Activated naive CD8-positive, alpha-beta T cell treated with anti-CD3 and anti-CD28 coated beads for 36 hours (primary cell): ENCODE results near the gene CYP46A1. TPM values are rescaled to one million over a fixed set of nuclear protein-coding genes. Genes with fewer than 3 reads are reported as not detected.

Experiments
- DNase-seq: peaks from one replicate; pipeline ENCODE4 v3.0.0; 2021
- H3K27ac Mint-ChIP-seq: one replicate; pipeline ENCODE4 v1.8.0; 2022; ENCODE audit warnings: mild to moderate bottlenecking, moderate library complexity, mixed read lengths
- H3K27me3 Mint-ChIP-seq: one replicate; pipeline ENCODE4 v1.8.0; 2022; ENCODE audit warnings: mild to moderate bottlenecking, mixed read lengths
- H3K36me3 Mint-ChIP-seq: one replicate; pipeline ENCODE4 v1.8.0; 2021; ENCODE audit warnings: mild to moderate bottlenecking, mixed read lengths
- H3K4me1 Mint-ChIP-seq: one replicate; pipeline ENCODE4 v1.8.0; 2021; ENCODE audit warnings: mixed read lengths
- H3K4me3 Mint-ChIP-seq: one replicate; pipeline ENCODE4 v1.8.0; 2022; ENCODE audit warnings: mild to moderate bottlenecking, moderate library complexity, mixed read lengths
- H3K9me3 Mint-ChIP-seq: one replicate; pipeline ENCODE4 v1.8.0; 2022; ENCODE audit warnings: mixed read lengths
- total RNA-seq, 2 experiments: library from RNA; stranded (reverse); gene quantifications; one replicate each; pipeline ENCODE4 v1.2.3, GENCODE V29; 2021

The CYP46A1 gene
- total RNA-seq, 2 experiments from 2014 or later = 0.16 to 0.18 TPM

- no peaks in the 10 kb centered on the region for H3K9me3 Mint-ChIP-seq
- no peaks in the 10 kb centered on the region for H3K36me3 Mint-ChIP-seq
- peak; percentile 21 for DNase-seq
- peaks cover 1% of the 10 kb centered on the region for H3K4me1 Mint-ChIP-seq
- peaks cover 40% of the 10 kb centered on the region for H3K27me3 Mint-ChIP-seq
- no peak overlapping the region for H3K27ac Mint-ChIP-seq
- no peak overlapping the region for H3K4me3 Mint-ChIP-seq
These were observed 3.4 kb downstream of the CYP46A1 start for GRCh38 chr14:99687284-99688209.

DNA sequence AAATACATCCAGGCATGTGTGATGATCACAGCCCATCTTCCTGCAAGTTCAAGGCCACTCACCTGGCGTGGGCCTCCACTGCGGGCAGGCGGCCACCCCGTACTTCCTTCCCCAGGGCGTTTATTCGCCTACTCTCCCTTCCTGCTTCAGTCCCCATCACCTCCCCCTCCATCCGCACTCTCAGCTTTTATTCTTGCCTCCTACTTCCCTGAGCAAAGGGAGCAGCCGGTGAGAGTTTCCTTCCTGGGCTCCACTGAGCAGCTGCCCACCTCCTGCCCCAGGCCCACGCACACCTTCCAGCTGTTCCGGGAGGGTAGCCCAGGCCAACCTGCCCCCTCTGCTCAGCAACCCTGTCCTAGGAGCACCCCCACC lies 4.1 kb downstream of the CYP46A1 start:
- DNase-seq = no peak
- Mint-ChIP-seq H3K36me3 (no peaks in the 10 kb centered on the region), H3K4me3 (no peak overlapping the region), H3K9me3 (no peaks in the 10 kb centered on the region), H3K4me1 (no peaks in the 10 kb centered on the region), H3K27me3 (peaks cover 40% of the 10 kb centered on the region), H3K27ac (no peak overlapping the region)

DNA sequence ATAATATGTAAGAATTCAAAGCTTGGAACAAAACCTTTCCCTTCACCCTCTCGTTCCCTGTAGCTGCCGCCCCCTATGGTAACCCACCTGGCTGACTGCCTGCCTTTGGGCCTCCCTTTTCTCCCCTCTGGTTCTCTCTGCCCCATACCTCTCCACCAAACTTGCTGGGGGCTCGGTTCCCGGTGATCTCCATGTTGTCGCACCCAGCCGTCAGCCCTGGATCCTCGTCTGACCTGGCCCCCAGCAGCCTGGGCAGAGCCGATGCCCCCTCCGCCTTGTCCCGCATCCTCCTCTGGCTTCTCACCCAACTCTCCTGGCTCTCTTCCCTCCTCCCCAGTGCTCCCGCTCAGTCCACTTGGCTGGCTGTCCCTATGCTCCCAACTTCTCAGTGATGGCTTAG lies 4.5 kb downstream of the CYP46A1 start:
- no peak overlapping the region for H3K27ac Mint-ChIP-seq
- peaks cover 40% of the 10 kb centered on the region for H3K27me3 Mint-ChIP-seq
- no peak for DNase-seq
- no peak overlapping the region for H3K4me3 Mint-ChIP-seq
- no peaks in the 10 kb centered on the region for H3K36me3 Mint-ChIP-seq
- no peaks in the 10 kb centered on the region for H3K4me1 Mint-ChIP-seq
- no peaks in the 10 kb centered on the region for H3K9me3 Mint-ChIP-seq

GRCh38 chr14:99689266-99690236 lies 5.5 kb downstream of the CYP46A1 start:
- Mint-ChIP-seq H3K4me3 (no peak overlapping the region), H3K9me3 (no peaks in the 10 kb centered on the region), H3K27me3 (peaks cover 40% of the 10 kb centered on the region), H3K27ac (no peak overlapping the region), H3K36me3 (no peaks in the 10 kb centered on the region), H3K4me1 (no peaks in the 10 kb centered on the region)
- DNase-seq = no peak

- peaks cover 35% of the 10 kb centered on the region for H3K27me3 Mint-ChIP-seq
These were observed 6.5 kb downstream of the CYP46A1 start for GRCh38 chr14:99690636-99691035.

GRCh38 chr14:99691111-99691885 lies 7.2 kb downstream of the CYP46A1 start:
- Mint-ChIP-seq H3K9me3 (no peaks in the 10 kb centered on the region), H3K27ac (no peak overlapping the region), H3K4me3 (no peak overlapping the region), H3K4me1 (no peaks in the 10 kb centered on the region), H3K27me3 (peaks cover 33% of the 10 kb centered on the region), H3K36me3 (no peaks in the 10 kb centered on the region)
- no peak for DNase-seq

More at GRCh38 chr14:99690636-99691035, 6.5 kb downstream of the CYP46A1 start:
- no peak overlapping the region for H3K27ac Mint-ChIP-seq
- DNase-seq = no peak
- H3K9me3 Mint-ChIP-seq = no peaks in the 10 kb centered on the region
- no peaks in the 10 kb centered on the region for H3K36me3 Mint-ChIP-seq
- H3K4me1 Mint-ChIP-seq = no peaks in the 10 kb centered on the region
- H3K4me3 Mint-ChIP-seq = no peak overlapping the region

DNA sequence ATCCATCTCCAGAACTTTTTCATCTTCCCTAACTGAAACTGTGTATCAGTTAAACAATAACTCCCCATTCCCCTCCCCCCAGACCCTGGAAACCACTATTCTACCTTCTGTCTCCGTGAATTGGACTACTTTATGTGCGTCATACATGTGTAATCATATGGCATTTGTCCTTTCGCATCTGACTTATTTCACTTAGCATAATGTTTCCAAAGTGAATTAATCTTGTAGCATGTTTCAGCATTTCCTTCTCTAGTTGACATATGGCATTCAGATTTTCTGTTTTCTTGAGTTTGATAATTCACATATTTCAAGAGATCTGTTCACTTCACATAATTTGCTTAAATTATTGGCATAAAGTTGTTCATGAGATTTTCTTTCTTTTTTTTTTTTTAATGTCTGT lies 9.8 kb downstream of the CYP46A1 start:
- no peaks in the 10 kb centered on the region for H3K36me3 Mint-ChIP-seq
- H3K27ac Mint-ChIP-seq = no peak overlapping the region
- H3K9me3 Mint-ChIP-seq = no peaks in the 10 kb centered on the region
- H3K4me1 Mint-ChIP-seq = no peaks in the 10 kb centered on the region
- H3K27me3 Mint-ChIP-seq = peaks cover 22% of the 10 kb centered on the region
- no peak for DNase-seq
- H3K4me3 Mint-ChIP-seq = no peak overlapping the region

DNA sequence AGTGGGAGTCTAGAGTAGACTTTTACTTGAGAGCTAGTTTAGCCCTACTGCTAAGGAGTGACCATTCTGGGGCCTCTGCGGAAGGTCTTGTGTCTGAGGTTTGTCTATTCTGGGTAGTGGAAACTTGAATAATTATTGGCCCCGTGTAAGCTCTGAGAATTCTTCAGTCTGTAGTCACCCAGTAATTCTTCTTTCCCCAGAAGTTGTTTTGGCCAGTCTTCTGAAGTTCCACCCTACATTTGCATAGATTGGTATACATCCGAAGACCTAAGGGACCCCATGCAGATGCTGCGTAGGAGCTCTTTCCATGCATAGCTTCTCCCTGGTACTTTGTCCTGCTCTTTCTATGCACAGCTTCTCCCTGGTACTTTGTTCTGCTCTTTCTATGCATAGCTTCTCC lies 12.8 kb downstream of the CYP46A1 start:
- Mint-ChIP-seq H3K9me3 (peaks cover under 1% of the 10 kb centered on the region), H3K4me1 (peaks cover 2% of the 10 kb centered on the region), H3K4me3 (no peak overlapping the region), H3K27me3 (peaks cover 5% of the 10 kb centered on the region), H3K36me3 (no peaks in the 10 kb centered on the region), H3K27ac (no peak overlapping the region)
- DNase-seq = no peak

GRCh38 chr14:99698236-99698635 lies 14.1 kb downstream of the CYP46A1 start:
- DNase-seq = no peak
- Mint-ChIP-seq H3K4me1 (peaks cover 2% of the 10 kb centered on the region), H3K4me3 (no peak overlapping the region), H3K27me3 (peaks cover 5% of the 10 kb centered on the region), H3K27ac (no peak overlapping the region), H3K9me3 (peaks cover 6% of the 10 kb centered on the region), H3K36me3 (peaks cover 5% of the 10 kb centered on the region)

DNA sequence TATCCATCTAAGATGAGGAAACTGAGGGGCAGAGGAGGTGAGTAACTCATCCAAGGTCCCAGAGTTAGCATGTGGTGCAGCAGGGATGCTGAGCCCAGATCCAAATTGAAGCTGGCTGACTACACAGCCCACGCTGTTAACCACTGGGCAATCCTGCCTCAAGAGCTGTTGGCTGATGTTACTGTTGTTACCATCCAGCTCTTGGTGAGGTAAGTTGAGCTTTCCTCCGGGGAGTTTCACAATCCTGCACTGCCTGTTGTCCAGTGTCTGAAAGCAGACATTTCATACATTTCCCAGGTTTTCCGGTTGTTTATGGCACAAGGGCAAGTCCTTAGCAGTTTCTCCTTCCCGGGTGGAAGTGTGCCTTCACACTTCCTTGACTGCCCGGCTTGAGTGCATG lies 14.5 kb downstream of the CYP46A1 start:
- no peak for DNase-seq
- Mint-ChIP-seq H3K4me1 (peaks cover 2% of the 10 kb centered on the region), H3K4me3 (no peak overlapping the region), H3K27ac (no peak overlapping the region), H3K9me3 (peaks cover 10% of the 10 kb centered on the region), H3K27me3 (peaks cover 5% of the 10 kb centered on the region), H3K36me3 (peaks cover 9% of the 10 kb centered on the region)

DNA sequence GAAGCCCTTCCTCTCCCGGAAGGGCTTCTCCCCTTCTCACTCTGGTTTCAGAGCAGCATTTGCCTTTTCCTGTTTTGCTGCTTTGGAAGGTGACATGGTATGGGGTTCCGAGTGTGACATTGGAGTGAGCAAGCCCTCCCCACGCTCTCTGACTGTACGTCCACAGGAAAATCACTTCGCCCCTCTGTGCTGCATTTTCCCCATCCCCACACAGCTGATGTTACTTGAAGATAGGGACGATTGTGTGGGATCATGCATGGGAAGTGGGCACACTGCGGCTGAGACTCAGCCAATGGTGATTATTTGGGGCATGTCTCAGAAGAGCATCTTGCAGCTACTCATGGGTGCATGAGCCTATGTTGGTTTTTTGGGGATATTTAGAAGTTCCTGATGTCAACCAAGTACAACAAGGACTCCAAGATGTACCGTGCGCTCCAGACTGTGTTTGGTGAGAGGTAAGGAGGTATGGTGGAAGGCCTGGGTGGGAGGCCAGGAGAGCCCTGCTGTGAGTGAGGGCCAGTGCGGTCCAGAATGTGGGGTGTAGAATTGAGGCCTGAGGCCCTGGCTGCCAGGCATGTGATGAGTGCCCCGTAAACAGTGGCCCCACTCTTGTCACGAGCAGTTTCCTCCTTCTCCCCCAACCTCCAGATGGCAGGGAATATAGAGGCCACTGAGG lies 15.1 kb downstream of the CYP46A1 start:
- Mint-ChIP-seq H3K27me3 (peaks cover 5% of the 10 kb centered on the region), H3K9me3 (peaks cover 12% of the 10 kb centered on the region), H3K36me3 (peaks cover 10% of the 10 kb centered on the region), H3K27ac (no peak overlapping the region), H3K4me1 (peaks cover 2% of the 10 kb centered on the region), H3K4me3 (no peak overlapping the region)
- DNase-seq = no peak

- peaks cover 5% of the 10 kb centered on the region for H3K27me3 Mint-ChIP-seq
- DNase-seq = no peak
- peaks cover 13% of the 10 kb centered on the region for H3K9me3 Mint-ChIP-seq
- H3K4me3 Mint-ChIP-seq = no peak overlapping the region
- H3K27ac Mint-ChIP-seq = no peak overlapping the region
- H3K4me1 Mint-ChIP-seq = peaks cover 2% of the 10 kb centered on the region
- H3K36me3 Mint-ChIP-seq = peaks cover 10% of the 10 kb centered on the region
These were observed 15.8 kb downstream of the CYP46A1 start for GRCh38 chr14:99699861-99700260.

DNA sequence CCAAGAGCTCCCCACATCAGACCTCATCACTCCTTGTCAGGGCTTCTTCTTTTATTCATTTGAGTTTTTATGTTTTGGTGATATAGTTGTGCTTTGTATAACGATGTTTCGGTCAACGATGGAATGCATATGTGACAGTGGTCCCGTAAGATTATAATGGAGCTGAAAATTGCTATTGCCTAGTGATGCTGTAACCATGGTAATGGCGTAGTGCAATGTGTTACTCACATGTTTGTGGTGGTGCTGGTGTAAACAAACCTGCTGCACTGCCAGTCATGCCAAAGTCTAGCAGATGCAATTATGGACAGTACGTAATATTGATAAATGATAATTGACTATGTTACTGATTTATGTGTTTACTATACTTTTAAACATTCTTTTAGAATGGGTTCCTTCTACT lies 16.3 kb downstream of the CYP46A1 start:
- H3K27me3 Mint-ChIP-seq = peaks cover 5% of the 10 kb centered on the region
- H3K36me3 Mint-ChIP-seq = peaks cover 10% of the 10 kb centered on the region
- no peak for DNase-seq
- peaks cover 2% of the 10 kb centered on the region for H3K4me1 Mint-ChIP-seq
- H3K4me3 Mint-ChIP-seq = no peak overlapping the region
- peaks cover 13% of the 10 kb centered on the region for H3K9me3 Mint-ChIP-seq
- H3K27ac Mint-ChIP-seq = no peak overlapping the region

- Mint-ChIP-seq H3K9me3 (peaks cover 13% of the 10 kb centered on the region), H3K36me3 (peaks cover 10% of the 10 kb centered on the region), H3K27ac (no peak overlapping the region), H3K4me3 (no peak overlapping the region), H3K27me3 (peaks cover 5% of the 10 kb centered on the region), H3K4me1 (peaks cover 2% of the 10 kb centered on the region)
- DNase-seq = no peak
These were observed 17.2 kb downstream of the CYP46A1 start for GRCh38 chr14:99701260-99701659.
